Testis (tissue), 3 donors: ENCODE data around the gene GPR101. TPM values are rescaled to one million over a fixed set of nuclear protein-coding genes. Genes with fewer than 3 reads are reported as not detected.

Source experiments
- DNase-seq: peaks from one replicate; pipeline ENCODE4 v3.0.0-alpha.2; 2019
- H3K27ac ChIP-seq, 2 donors: fragments of 200-600 bp; sonication (generic); one replicate each; pipeline ENCODE4 v1.5.1; 2019
- H3K27me3 ChIP-seq: fragments of 200-600 bp; sonication (generic); one replicate; pipeline ENCODE4 v1.5.1; 2019
- H3K36me3 ChIP-seq: fragments of 200-600 bp; sonication (generic); one replicate; pipeline ENCODE4 v1.5.1; 2017; ENCODE audit warnings: low read depth; ENCODE audit errors: missing control alignments
- H3K4me1 ChIP-seq: fragments of 200-600 bp; sonication (generic); one replicate; pipeline ENCODE4 v1.5.1; 2019
- H3K4me3 ChIP-seq, 2 donors: fragments of 200-600 bp; sonication (generic); one replicate each; pipeline ENCODE4 v1.5.1; 2017 to 2019
- H3K9me3 ChIP-seq: fragments of 200-600 bp; sonication (generic); one replicate; pipeline ENCODE4 v1.5.1; 2017
- CTCF ChIP-seq, 3 experiments: fragments of 450-650 bp in 2 of 3; fragments of 200-600 bp in 1 of 3; sonication (generic) in 1 of 3; IDR thresholded peaks; one replicate each; pipeline ENCODE4 v1.5.1; 2016 to 2019; ENCODE audit warnings: antibody characterized with exemption in 3 of 3, mild to moderate bottlenecking in 2 of 3, moderate library complexity in 1 of 3
- POLR2A ChIP-seq: fragments of 450-650 bp; IDR thresholded peaks from one replicate; pipeline ENCODE4 v1.6.1; 2017; ENCODE audit warnings: antibody characterized with exemption, mild to moderate bottlenecking, moderate library complexity
- WGBS, 2 donors: methylation state at CpG; one replicate each; pipeline ENCODE4 v1.1.5; 2018; 5-methylcytosine and 5-hydroxymethylcytosine counted together
- intact Hi-C: fragments of 100-400 bp; cut with DNase I; formaldehyde crosslinking; loops from one replicate; pipeline ENCODE4 v1.15.1; 2023; ENCODE audit warnings: low total_unique reads
- polyA plus RNA-seq: library from polyadenylated mRNA; stranded (reverse); fragments of 350-450 nt; fragmentation: Illumina TruSeq; extraction: RNeasy Lipid Tissue Mini Kit (QIAGEN cat#74804); gene quantifications from one replicate; pipeline ENCODE4 v1.2.3, GENCODE V29; 2014; ENCODE audit warnings: low read depth, low replicate concordance; ENCODE audit not compliant: insufficient read depth
- total RNA-seq, 2 donors: library from RNA; depleted of rRNA; stranded (reverse); fragments of >200 nt; gene quantifications; one replicate each; pipeline ENCODE4 v1.2.3, GENCODE V29; 2016

GPR101 gene
- total and polyA plus RNA-seq, 3 donors from 2014 or later = not detected

GRCh38 chrX:137067147-137067546 is 33.4 kb upstream of the GPR101 start:
- DNase-seq = no peak
- no peaks in the 10 kb centered on the region for H3K4me1 ChIP-seq
- H3K27ac ChIP-seq = no peak overlapping the region
- TF ChIP-seq CTCF (IDR thresholded peaks at IDR 0.05) (no peak), POLR2A (no peak)
- WGBS, 2 donors = 79 to 84% methylated on average over 2 of the region's 2 CpGs
- no peaks in the 10 kb centered on the region for H3K36me3 ChIP-seq
- H3K9me3 ChIP-seq = no peaks in the 10 kb centered on the region
- intact Hi-C loops = no loop called here
- no peak overlapping the region for H3K4me3 ChIP-seq
- no peaks in the 10 kb centered on the region for H3K27me3 ChIP-seq

- Histone ChIP-seq H3K4me1 (no peaks in the 10 kb centered on the region), H3K36me3 (no peaks in the 10 kb centered on the region), H3K4me3 (no peak overlapping the region), H3K27ac (no peak overlapping the region), H3K9me3 (no peaks in the 10 kb centered on the region), H3K27me3 (no peaks in the 10 kb centered on the region)
- intact Hi-C loops = no loop called here
- DNase-seq = no peak
- 40 to 72% methylated on average over 2 to 4 of the region's 4 CpGs for WGBS, 2 donors
- TF ChIP-seq POLR2A (no peak), CTCF (IDR thresholded peaks at IDR 0.05) (no peak)
Observed at GRCh38 chrX:137062915-137063617, 29.3 kb upstream of the GPR101 start.

GRCh38 chrX:137058339-137059127 is 24.7 kb upstream of the GPR101 start:
- intact Hi-C loops = no loop called here
- 19% methylated on average over 2 of the region's 2 CpGs; no CpG with 5 or more reads in 1 of the 2 donors for WGBS, 2 donors
- H3K9me3 ChIP-seq = no peaks in the 10 kb centered on the region
- no peaks in the 10 kb centered on the region for H3K36me3 ChIP-seq
- TF ChIP-seq POLR2A = no peak
- no peak for TF ChIP-seq CTCF (IDR thresholded peaks at IDR 0.05)
- no peaks in the 10 kb centered on the region for H3K4me1 ChIP-seq
- no peak overlapping the region for H3K27ac ChIP-seq
- no peak for DNase-seq
- no peaks in the 10 kb centered on the region for H3K27me3 ChIP-seq
- H3K4me3 ChIP-seq = no peak overlapping the region

GRCh38 chrX:137052643-137053235 is 18.9 kb upstream of the GPR101 start:
- no peaks in the 10 kb centered on the region for H3K9me3 ChIP-seq
- H3K4me3 ChIP-seq = peak overlapping the region; percentile 18 to 39
- H3K27me3 ChIP-seq = no peaks in the 10 kb centered on the region
- no peaks in the 10 kb centered on the region for H3K36me3 ChIP-seq
- intact Hi-C loops = no loop called here
- no peak for TF ChIP-seq CTCF (IDR thresholded peaks at IDR 0.05)
- no peak for TF ChIP-seq POLR2A
- no peak overlapping the region for H3K27ac ChIP-seq
- DNase-seq = no peak
- H3K4me1 ChIP-seq = no peaks in the 10 kb centered on the region
- WGBS, 2 donors = 1 to 7% methylated on average over 11 to 37 of the region's 37 CpGs
